ENCODE data around the gene ZIC1.

DNA sequence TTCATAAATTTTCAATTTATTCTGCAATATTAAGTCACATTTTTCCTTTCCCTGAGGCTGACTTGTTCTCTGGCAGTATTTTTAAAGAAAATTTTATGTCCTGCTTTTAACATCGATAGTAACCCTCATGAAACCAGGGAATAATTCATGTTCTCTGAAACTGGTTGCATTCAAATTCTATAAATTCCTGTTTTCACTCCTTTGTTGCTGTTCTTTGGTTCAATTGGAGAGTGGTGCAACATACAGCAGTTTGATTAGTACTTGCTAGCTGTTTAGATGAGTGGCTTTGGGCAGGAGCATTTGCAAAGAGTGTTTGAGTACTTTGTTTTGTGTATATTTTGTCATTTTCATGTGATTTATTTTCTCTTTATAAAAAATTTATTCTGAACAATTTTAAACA is 19.2 kb downstream of the ZIC1 start:
- TF ChIP-seq SRF (IDR thresholded peaks at IDR 0.05; ENCODE audit: low read depth) (no peak), CEBPB (IDR thresholded peaks at IDR 0.05; ENCODE audit: low read depth) (no peak), POLR2AphosphoS5 (IDR thresholded peaks at IDR 0.05; ENCODE audit: low read depth, low read length) (no peak), JUND (IDR thresholded peaks at IDR 0.05) (no peak), POLR2A (IDR thresholded peaks at IDR 0.05; ENCODE audit: borderline replicate concordance, extremely low read depth, insufficient read depth, insufficient read length) (no peak), SIN3A (IDR thresholded peaks at IDR 0.05; ENCODE audit: low read depth) (no peak), RAD21 (IDR thresholded peaks at IDR 0.05; ENCODE audit: low read depth) (no peak), YY1 (IDR thresholded peaks at IDR 0.05; ENCODE audit: extremely low read depth, insufficient replicate concordance, low read depth, low read length) (no peak), ZNF274 (IDR thresholded peaks at IDR 0.05; ENCODE audit: low read depth, low read length) (no peak), EZH2 (IDR thresholded peaks at IDR 0.05) (no peak)
- TF ChIP-seq, protein P1, sequence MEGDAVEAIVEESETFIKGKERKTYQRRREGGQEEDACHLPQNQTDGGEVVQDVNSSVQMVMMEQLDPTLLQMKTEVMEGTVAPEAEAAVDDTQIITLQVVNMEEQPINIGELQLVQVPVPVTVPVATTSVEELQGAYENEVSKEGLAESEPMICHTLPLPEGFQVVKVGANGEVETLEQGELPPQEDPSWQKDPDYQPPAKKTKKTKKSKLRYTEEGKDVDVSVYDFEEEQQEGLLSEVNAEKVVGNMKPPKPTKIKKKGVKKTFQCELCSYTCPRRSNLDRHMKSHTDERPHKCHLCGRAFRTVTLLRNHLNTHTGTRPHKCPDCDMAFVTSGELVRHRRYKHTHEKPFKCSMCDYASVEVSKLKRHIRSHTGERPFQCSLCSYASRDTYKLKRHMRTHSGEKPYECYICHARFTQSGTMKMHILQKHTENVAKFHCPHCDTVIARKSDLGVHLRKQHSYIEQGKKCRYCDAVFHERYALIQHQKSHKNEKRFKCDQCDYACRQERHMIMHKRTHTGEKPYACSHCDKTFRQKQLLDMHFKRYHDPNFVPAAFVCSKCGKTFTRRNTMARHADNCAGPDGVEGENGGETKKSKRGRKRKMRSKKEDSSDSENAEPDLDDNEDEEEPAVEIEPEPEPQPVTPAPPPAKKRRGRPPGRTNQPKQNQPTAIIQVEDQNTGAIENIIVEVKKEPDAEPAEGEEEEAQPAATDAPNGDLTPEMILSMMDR (IDR thresholded peaks at IDR 0.05 in 2 of 3, conservative IDR thresholded peaks at IDR 0.05 in 1 of 3; ENCODE audit: borderline replicate concordance in 1 of 3, insufficient read depth in 1 of 3, low read depth in 2 of 3, low read length in 2 of 3): no peak
- TF ChIP-seq, protein P2, sequence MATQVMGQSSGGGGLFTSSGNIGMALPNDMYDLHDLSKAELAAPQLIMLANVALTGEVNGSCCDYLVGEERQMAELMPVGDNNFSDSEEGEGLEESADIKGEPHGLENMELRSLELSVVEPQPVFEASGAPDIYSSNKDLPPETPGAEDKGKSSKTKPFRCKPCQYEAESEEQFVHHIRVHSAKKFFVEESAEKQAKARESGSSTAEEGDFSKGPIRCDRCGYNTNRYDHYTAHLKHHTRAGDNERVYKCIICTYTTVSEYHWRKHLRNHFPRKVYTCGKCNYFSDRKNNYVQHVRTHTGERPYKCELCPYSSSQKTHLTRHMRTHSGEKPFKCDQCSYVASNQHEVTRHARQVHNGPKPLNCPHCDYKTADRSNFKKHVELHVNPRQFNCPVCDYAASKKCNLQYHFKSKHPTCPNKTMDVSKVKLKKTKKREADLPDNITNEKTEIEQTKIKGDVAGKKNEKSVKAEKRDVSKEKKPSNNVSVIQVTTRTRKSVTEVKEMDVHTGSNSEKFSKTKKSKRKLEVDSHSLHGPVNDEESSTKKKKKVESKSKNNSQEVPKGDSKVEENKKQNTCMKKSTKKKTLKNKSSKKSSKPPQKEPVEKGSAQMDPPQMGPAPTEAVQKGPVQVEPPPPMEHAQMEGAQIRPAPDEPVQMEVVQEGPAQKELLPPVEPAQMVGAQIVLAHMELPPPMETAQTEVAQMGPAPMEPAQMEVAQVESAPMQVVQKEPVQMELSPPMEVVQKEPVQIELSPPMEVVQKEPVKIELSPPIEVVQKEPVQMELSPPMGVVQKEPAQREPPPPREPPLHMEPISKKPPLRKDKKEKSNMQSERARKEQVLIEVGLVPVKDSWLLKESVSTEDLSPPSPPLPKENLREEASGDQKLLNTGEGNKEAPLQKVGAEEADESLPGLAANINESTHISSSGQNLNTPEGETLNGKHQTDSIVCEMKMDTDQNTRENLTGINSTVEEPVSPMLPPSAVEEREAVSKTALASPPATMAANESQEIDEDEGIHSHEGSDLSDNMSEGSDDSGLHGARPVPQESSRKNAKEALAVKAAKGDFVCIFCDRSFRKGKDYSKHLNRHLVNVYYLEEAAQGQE (IDR thresholded peaks at IDR 0.05; ENCODE audit: low read depth): no peak

Data from HCT116 (cell line).